T-helper 1 cell (primary cell): ENCODE data around the gene OTUD1.

Source experiments
- DNase-seq, 5 donors: peaks; one replicate each; pipeline ENCODE4 v3.0.0-alpha.2; 2012 to 2020

Gene OTUD1

DNA sequence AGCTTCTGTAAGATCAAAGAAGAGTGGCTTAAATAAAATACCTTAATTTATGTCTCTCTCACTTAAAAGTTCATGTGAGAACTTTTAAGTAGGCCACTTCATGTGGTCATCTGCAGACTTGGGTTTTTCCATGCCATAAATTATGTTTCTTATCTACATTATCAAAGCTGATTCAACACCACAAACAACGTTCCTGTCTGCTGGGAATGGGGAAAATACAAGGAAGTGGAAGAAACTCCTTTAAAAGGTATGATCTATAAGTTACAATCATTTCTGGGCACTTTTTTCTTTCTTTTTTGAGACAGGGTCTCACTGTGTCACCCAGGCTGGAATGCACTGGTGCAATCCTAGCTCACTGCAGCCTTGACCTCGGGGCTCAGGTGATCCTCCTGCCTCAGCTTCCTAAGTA is 16.9 kb upstream of the OTUD1 start:
- DNase-seq, result no peak

DNA sequence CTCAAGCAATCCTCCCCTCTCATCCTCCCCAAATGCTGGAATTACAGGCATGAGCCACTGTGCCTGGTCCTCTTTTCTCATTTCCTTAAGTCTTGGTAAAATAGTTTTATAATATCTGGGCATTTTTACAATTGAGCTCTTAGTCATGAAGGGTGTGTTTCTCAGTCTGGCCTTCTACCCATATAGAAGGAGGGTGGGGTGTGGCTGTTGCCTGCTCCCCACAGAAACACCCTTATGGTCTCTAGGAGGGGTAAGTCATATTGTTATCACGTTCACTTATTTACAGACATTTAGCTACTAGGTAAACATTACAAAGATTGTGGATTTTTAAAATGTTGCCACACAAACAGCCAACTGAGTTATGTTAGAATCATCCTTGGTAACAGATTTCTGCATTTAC is 6.7 kb upstream of the OTUD1 start:
- no peak for DNase-seq

- DNase-seq, result peak in 1 of 5 donors; percentile 44
These were observed 6.2 kb upstream of the OTUD1 start for GRCh38 chr10:23432639-23433038.

DNA sequence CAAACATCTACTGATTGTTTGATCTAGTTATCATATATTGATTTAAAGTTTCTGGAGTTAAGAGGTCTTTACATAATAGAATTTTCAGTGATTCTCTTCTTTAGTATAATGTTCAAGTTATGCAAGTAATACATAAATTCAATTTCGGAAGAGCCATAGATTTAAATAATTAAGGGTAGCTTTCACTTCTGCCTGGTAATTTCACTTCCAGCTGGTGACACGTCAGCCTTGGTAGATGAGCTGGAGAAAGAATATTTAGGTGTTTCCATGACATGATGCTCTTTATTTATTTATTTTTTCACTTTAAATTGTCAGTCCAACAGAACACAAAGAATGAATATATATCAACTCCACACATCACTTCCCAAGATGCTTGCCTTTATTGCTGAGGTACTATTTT is 5.2 kb upstream of the OTUD1 start:
- DNase-seq, result no peak

- no peak for DNase-seq
These were observed 3.5 kb upstream of the OTUD1 start for GRCh38 chr10:23435378-23435777.

GRCh38 chr10:23436983-23437382 is 1.9 kb upstream of the OTUD1 start:
- DNase-seq, result no peak

- no peak for DNase-seq
These were observed 820 bp upstream of the OTUD1 start for GRCh38 chr10:23437963-23438546.

GRCh38 chr10:23439452-23439960 is 631 bp downstream of the OTUD1 start:
- DNase-seq, result peak; percentile 10 to 33 (median 15)

DNA sequence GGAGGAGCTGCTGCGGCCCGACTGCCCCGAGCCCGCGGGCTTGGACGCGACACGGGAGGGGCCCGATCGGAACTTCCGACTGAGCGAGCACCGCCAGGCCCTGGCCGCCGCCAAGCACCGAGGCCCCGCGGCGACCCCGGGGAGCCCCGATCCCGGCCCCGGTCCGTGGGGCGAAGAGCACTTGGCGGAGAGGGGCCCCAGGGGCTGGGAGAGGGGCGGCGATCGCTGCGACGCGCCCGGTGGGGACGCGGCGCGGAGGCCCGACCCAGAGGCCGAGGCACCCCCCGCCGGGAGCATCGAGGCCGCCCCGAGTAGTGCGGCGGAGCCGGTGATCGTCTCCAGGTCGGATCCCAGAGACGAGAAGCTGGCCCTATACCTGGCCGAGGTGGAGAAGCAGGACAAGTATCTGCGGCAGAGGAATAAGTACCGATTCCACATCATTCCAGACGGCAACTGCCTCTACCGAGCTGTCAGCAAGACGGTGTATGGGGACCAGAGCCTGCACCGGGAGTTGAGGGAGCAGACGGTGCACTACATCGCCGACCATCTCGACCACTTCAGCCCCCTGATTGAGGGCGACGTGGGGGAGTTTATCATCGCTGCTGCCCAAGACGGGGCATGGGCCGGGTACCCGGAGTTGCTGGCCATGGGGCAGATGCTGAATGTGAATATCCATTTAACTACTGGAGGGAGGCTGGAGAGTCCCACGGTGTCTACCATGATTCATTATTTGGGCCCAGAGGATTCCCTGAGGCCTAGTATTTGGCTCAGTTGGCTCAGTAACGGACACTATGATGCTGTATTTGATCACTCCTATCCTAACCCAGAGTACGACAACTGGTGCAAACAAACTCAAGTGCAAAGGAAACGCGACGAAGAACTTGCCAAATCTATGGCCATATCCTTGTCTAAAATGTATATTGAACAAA is 1.4 kb downstream of the OTUD1 start:
- peak; percentile 7 to 33 (median 18) for DNase-seq

DNA sequence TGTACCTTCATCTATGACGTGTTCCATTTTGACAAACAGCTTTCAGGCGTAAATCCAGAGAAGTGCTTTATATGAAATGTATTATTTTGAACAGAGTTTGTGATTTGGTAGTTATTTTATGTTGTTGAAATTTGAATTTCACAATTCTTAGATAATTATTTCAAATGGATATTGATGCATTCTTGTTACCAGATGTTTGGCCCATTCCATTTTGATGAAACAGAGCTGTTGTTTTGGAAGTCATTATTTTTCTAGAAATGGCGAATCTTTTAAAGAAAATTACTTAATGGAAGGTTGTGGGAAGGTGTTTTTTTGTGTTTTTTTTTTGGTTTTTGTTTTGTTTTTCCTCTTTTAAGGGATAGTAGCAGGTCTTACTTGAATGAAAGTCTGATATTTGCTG is 2.4 kb downstream of the OTUD1 start:
- DNase-seq, result no peak

GRCh38 chr10:23442936-23443335 is 4.1 kb downstream of the OTUD1 start:
- DNase-seq, result no peak

DNA sequence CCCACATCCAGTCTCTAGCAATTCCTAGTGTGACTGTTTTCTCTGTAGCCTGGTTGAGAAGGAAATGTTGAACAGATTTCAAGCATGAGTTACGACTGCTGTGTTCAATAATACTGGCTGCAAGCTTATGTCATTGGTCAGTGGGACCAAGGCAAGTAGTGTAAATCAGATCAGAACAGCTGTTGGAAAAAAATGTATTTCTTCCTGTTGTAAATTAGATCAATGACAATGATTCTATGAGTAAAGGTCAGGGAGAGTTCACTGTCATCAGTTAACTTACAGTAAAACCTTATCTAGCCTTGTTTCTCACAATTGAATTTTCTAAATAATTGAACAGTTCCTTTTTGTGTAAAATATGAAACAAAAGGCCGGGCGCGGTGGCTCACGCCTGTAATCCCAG is 6.7 kb downstream of the OTUD1 start:
- DNase-seq, result no peak

DNA sequence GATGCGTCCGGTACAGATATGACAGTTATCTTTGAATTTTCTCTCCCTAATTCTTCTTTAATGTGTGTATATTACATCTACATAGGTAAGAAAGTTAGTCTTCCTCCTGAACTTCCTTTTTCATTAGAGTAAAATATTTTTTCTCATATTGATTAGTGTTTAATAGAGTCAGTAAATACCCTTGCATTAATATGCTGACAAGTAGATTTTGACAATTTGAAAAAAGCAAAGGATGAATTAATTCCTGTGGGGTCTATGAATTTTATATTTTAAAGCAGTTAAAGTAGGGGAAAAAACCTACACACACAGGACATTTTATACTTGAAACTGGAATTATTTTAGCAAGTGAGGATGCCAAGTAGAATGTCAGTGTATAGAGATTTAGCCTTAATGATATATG is 9.4 kb downstream of the OTUD1 start:
- no peak for DNase-seq

GRCh38 chr10:23448802-23449570 is 10.1 kb downstream of the OTUD1 start:
- DNase-seq, result peak in 1 of 5 donors; percentile 83

- DNase-seq, result no peak
These were observed 13.3 kb downstream of the OTUD1 start for GRCh38 chr10:23452033-23452655.

- no peak for DNase-seq
These were observed 14.6 kb downstream of the OTUD1 start for GRCh38 chr10:23453465-23453864.

DNA sequence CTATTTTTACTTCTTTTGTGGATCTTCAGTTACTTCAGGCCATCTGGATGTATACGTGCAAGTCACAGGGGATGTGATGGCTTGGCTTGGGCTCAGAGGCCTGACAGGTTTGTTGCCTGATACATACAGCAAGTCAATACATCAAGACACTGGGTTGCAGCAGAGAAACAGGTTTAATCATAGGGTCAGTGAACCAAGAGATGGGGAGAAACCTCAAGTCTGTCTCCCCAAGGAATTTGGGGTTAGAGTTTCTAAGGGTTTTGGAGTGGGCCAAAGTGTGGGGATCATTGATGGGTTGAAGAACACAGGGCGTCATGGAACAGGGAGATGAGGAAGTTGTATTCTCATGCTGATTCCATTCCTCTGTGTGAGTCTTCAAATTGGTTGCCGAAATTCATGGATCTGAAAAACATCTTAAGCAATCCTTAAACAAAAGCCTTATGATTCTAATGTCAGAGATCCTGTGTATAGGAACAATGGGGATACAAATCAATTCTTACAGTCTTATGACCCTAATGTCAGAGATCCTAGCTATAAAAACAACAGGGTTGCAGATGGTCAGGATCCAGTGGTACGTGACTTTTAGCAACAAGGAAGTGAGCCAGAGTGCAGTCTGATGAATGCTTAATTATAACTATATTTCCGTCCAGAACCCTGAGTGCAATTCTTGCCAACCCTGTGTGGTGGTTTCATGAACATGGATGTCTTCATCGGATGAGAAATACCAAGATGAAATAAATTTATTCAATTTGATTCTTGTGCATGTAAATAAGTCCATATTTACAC is 18.9 kb downstream of the OTUD1 start:
- DNase-seq, result no peak

- no peak for DNase-seq
These were observed 20.5 kb downstream of the OTUD1 start for GRCh38 chr10:23459308-23459939.

DNA sequence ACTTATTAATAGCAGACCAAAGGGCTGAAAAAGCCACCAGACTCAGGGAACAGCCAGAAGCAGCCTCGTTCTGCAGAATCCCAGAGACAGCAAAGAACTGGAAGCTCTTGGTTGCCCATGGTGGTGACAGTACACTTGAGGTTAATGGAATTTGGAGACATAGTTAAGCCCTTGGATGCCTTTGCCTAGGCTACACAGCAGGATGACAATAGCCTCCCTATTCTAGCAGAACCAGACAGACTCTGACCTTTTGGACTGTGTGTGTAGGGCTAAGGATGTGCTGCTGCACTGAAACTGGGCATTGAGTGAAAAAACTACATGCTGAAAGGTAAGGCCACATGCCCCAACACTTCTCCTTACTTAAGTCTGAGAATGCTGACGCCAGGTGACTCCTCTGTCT is 22.7 kb downstream of the OTUD1 start:
- DNase-seq, result no peak

GRCh38 chr10:23467012-23467411 is 28.1 kb downstream of the OTUD1 start:
- no peak for DNase-seq

- DNase-seq, result no peak
These were observed 28.7 kb downstream of the OTUD1 start for GRCh38 chr10:23467548-23467947.
